Dendritic cell treated with granulocyte-macrophage colony-stimulating factor and Interleukin-4, amounts not matched to agents 40 ng/mL and 50 ng/mL, for 4 days (primary cell): Measurements from ENCODE around the gene EHD1.

Experiments
- H3K27ac Mint-ChIP-seq: one replicate; pipeline ENCODE4 v1.8.0; 2022; ENCODE audit warnings: mild to moderate bottlenecking, mixed read lengths
- H3K27me3 Mint-ChIP-seq: one replicate; pipeline ENCODE4 v1.8.0; 2022; ENCODE audit warnings: mild to moderate bottlenecking, mixed read lengths
- H3K36me3 Mint-ChIP-seq: one replicate; pipeline ENCODE4 v1.8.0; 2022; ENCODE audit warnings: low read depth, mixed read lengths
- H3K4me1 Mint-ChIP-seq: one replicate; pipeline ENCODE4 v1.8.0; 2022; ENCODE audit warnings: low read depth, mixed read lengths
- H3K4me3 Mint-ChIP-seq: one replicate; pipeline ENCODE4 v1.8.0; 2022; ENCODE audit warnings: mild to moderate bottlenecking, moderate library complexity, mixed read lengths
- H3K9me3 Mint-ChIP-seq: one replicate; pipeline ENCODE4 v1.8.0; 2022; ENCODE audit warnings: mixed read lengths
- intact Hi-C: fragments of 100-400 bp; cut with micrococcal nuclease; formaldehyde crosslinking; loops from one replicate; pipeline ENCODE4 v1.15.0; 2022

EHD1 gene

GRCh38 chr11:64879244-64879900 lies 951 bp upstream of the EHD1 start:
- Mint-ChIP-seq H3K4me1 (peaks cover 81% of the 10 kb centered on the region), H3K27me3 (peaks cover 39% of the 10 kb centered on the region), H3K36me3 (peaks cover 26% of the 10 kb centered on the region), H3K27ac (peak overlapping the region; percentile 90), H3K4me3 (peak overlapping the region; percentile 75), H3K9me3 (no peaks in the 10 kb centered on the region)
- intact Hi-C loops, result loop anchor here (1.0 to 2.0 kb wide), 2 partner anchors 19 to 38 kb away; partner anchors contain the start of gene ATG2A

- peak overlapping the region; percentile 75 for H3K4me3 Mint-ChIP-seq
- intact Hi-C loops, result loop anchor here (2.0 kb wide), 1 partner anchor 17 kb away; no protein-coding TSS in a partner anchor
- peaks cover 27% of the 10 kb centered on the region for H3K27me3 Mint-ChIP-seq
- H3K4me1 Mint-ChIP-seq, result peaks cover 78% of the 10 kb centered on the region
- no peaks in the 10 kb centered on the region for H3K9me3 Mint-ChIP-seq
- peaks cover 38% of the 10 kb centered on the region for H3K36me3 Mint-ChIP-seq
- H3K27ac Mint-ChIP-seq, result peak overlapping the region; percentile 90
Observed at GRCh38 chr11:64878223-64878493, 263 bp downstream of the EHD1 start.

- no peaks in the 10 kb centered on the region for H3K9me3 Mint-ChIP-seq
- H3K27ac Mint-ChIP-seq, result peak overlapping the region; percentile 90
- intact Hi-C loops, result loop anchor here (2.0 kb wide), 1 partner anchor 17 kb away; no protein-coding TSS in a partner anchor
- H3K4me3 Mint-ChIP-seq, result peak overlapping the region; percentile 75
- H3K4me1 Mint-ChIP-seq, result peaks cover 83% of the 10 kb centered on the region
- peaks cover 22% of the 10 kb centered on the region for H3K27me3 Mint-ChIP-seq
- H3K36me3 Mint-ChIP-seq, result peaks cover 44% of the 10 kb centered on the region
Observed at GRCh38 chr11:64877390-64878222, 815 bp downstream of the EHD1 start.

- peaks cover 50% of the 10 kb centered on the region for H3K36me3 Mint-ChIP-seq
- no peaks in the 10 kb centered on the region for H3K9me3 Mint-ChIP-seq
- H3K27me3 Mint-ChIP-seq, result peaks cover 15% of the 10 kb centered on the region
- peak overlapping the region; percentile 75 for H3K4me3 Mint-ChIP-seq
- peaks cover 86% of the 10 kb centered on the region for H3K4me1 Mint-ChIP-seq
- peak overlapping the region; percentile 90 for H3K27ac Mint-ChIP-seq
- intact Hi-C loops, result no loop called here
Observed at GRCh38 chr11:64876835-64877341, 1.5 kb downstream of the EHD1 start.

GRCh38 chr11:64876229-64876750 lies 2.1 kb downstream of the EHD1 start:
- Mint-ChIP-seq H3K9me3 (no peaks in the 10 kb centered on the region), H3K27ac (no peak overlapping the region), H3K36me3 (peaks cover 56% of the 10 kb centered on the region), H3K4me3 (peak overlapping the region; percentile 75), H3K27me3 (peaks cover 10% of the 10 kb centered on the region), H3K4me1 (peaks cover 88% of the 10 kb centered on the region)
- intact Hi-C loops, result no loop called here

- Mint-ChIP-seq H3K27ac (no peak overlapping the region), H3K27me3 (peaks cover 6% of the 10 kb centered on the region), H3K36me3 (peaks cover 63% of the 10 kb centered on the region), H3K4me3 (peak overlapping the region; percentile 75), H3K4me1 (peaks cover 88% of the 10 kb centered on the region), H3K9me3 (no peaks in the 10 kb centered on the region)
- intact Hi-C loops, result no loop called here
Observed at GRCh38 chr11:64875369-64876228, 2.8 kb downstream of the EHD1 start.

GRCh38 chr11:64874308-64875240 lies 3.8 kb downstream of the EHD1 start:
- H3K27ac Mint-ChIP-seq, result peak overlapping the region; percentile 15
- peaks cover 2% of the 10 kb centered on the region for H3K27me3 Mint-ChIP-seq
- no peak overlapping the region for H3K4me3 Mint-ChIP-seq
- H3K4me1 Mint-ChIP-seq, result peaks cover 88% of the 10 kb centered on the region
- intact Hi-C loops, result no loop called here
- no peaks in the 10 kb centered on the region for H3K9me3 Mint-ChIP-seq
- H3K36me3 Mint-ChIP-seq, result peaks cover 63% of the 10 kb centered on the region

- intact Hi-C loops, result no loop called here
- Mint-ChIP-seq H3K9me3 (no peaks in the 10 kb centered on the region), H3K27me3 (peaks cover 6% of the 10 kb centered on the region), H3K27ac (no peak overlapping the region), H3K36me3 (peaks cover 71% of the 10 kb centered on the region), H3K4me1 (peaks cover 91% of the 10 kb centered on the region), H3K4me3 (no peak overlapping the region)
Observed at GRCh38 chr11:64872790-64873488, 5.5 kb downstream of the EHD1 start.

GRCh38 chr11:64871492-64871891 lies 6.9 kb downstream of the EHD1 start:
- intact Hi-C loops, result no loop called here
- peak overlapping the region; percentile 45 for H3K27ac Mint-ChIP-seq
- peak overlapping the region; percentile 13 for H3K4me3 Mint-ChIP-seq
- H3K4me1 Mint-ChIP-seq, result peaks cover 86% of the 10 kb centered on the region
- no peaks in the 10 kb centered on the region for H3K9me3 Mint-ChIP-seq
- H3K27me3 Mint-ChIP-seq, result peaks cover 6% of the 10 kb centered on the region
- H3K36me3 Mint-ChIP-seq, result peaks cover 69% of the 10 kb centered on the region

- Mint-ChIP-seq H3K36me3 (peaks cover 74% of the 10 kb centered on the region), H3K27me3 (peaks cover 6% of the 10 kb centered on the region), H3K9me3 (no peaks in the 10 kb centered on the region), H3K4me1 (peaks cover 86% of the 10 kb centered on the region), H3K4me3 (peak overlapping the region; percentile 39), H3K27ac (peak overlapping the region; percentile 45)
- intact Hi-C loops, result no loop called here
Observed at GRCh38 chr11:64870893-64871466, 7.4 kb downstream of the EHD1 start.

- intact Hi-C loops, result no loop called here
- Mint-ChIP-seq H3K27ac (peak overlapping the region; percentile 45), H3K9me3 (no peaks in the 10 kb centered on the region), H3K27me3 (peaks cover 3% of the 10 kb centered on the region), H3K4me3 (peak overlapping the region; percentile 39), H3K4me1 (peaks cover 86% of the 10 kb centered on the region), H3K36me3 (peaks cover 76% of the 10 kb centered on the region)
Observed at GRCh38 chr11:64870176-64870892, 8.1 kb downstream of the EHD1 start.
